A673 (cell line): Measurements from ENCODE around the gene EXOC4. TPM values are rescaled to one million over a fixed set of nuclear protein-coding genes. Genes with fewer than 3 reads are reported as not detected.

Source experiments
- BruUV-seq: library from RNA; stranded (reverse); fragments of 400-500 nt; replicated peaks from 2 replicates; lab custom pipeline; 2021; lab: Mats Ljungman, UMichigan
- CTCF ChIA-PET: fragments of 300-600 bp; sonication (Branson Sonifier 250); formaldehyde crosslinking; loops from one replicate; lab custom pipeline; 2022; ENCODE audit warnings: antibody characterized with exemption; lab: Charles Lee
- POLR2A ChIA-PET: fragments of 300-600 bp; sonication (Branson Sonifier 250); formaldehyde crosslinking; loops from one replicate; lab custom pipeline; 2022; ENCODE audit warnings: antibody characterized with exemption; ENCODE audit not compliant: low non-redundant PET; lab: Charles Lee
- DNase-seq: peaks from one replicate; pipeline ENCODE4 v3.0.0-alpha.2; 2015; ENCODE audit warnings: low spot score
- H3K27ac ChIP-seq: fragments of 200-600 bp; sonication (generic); 2 replicates; pipeline ENCODE4 v1.5.1; 2016; ENCODE audit warnings: mixed run types, low read depth, mild to moderate bottlenecking, mixed read lengths, antibody characterized with exemption, low read length; ENCODE audit not compliant: poor library complexity, severe bottlenecking
- H3K27me3 ChIP-seq: fragments of 200-600 bp; sonication (generic); replicated peaks from 2 replicates; pipeline ENCODE4 v1.6.1; 2017; ENCODE audit warnings: mixed run types, low read depth, mild to moderate bottlenecking, mixed read lengths, antibody characterized with exemption, low read length; ENCODE audit not compliant: insufficient read depth, poor library complexity
- H3K36me3 ChIP-seq: fragments of 200-600 bp; sonication (generic); 2 replicates; pipeline ENCODE4 v1.6.1; 2016; ENCODE audit warnings: mixed run types, mild to moderate bottlenecking, mixed read lengths, antibody characterized with exemption, low read length; ENCODE audit not compliant: insufficient read depth, poor library complexity, severe bottlenecking
- H3K4me1 ChIP-seq: fragments of 200-600 bp; sonication (generic); 2 replicates; pipeline ENCODE4 v1.6.1; 2017; ENCODE audit warnings: mixed run types, mild to moderate bottlenecking, mixed read lengths, antibody characterized with exemption, low read length; ENCODE audit not compliant: insufficient read depth, poor library complexity, severe bottlenecking
- H3K4me3 ChIP-seq: fragments of 200-600 bp; sonication (generic); 2 replicates; pipeline ENCODE4 v1.5.1; 2016; ENCODE audit warnings: low read depth, mixed run types, mild to moderate bottlenecking, mixed read lengths, low read length; ENCODE audit not compliant: poor library complexity, severe bottlenecking
- H3K9me3 ChIP-seq: fragments of 200-600 bp; sonication (generic); 2 replicates; pipeline ENCODE4 v1.6.1; 2016; ENCODE audit warnings: mixed run types, low read depth, mild to moderate bottlenecking, mixed read lengths, antibody characterized with exemption, low read length; ENCODE audit not compliant: poor library complexity, severe bottlenecking
- CTCF ChIP-seq: fragments of 300-800, 200-600 bp; sonication (generic); conservative IDR thresholded peaks from 2 replicates; pipeline ENCODE4 v1.5.1; 2017; ENCODE audit warnings: low read depth, mild to moderate bottlenecking, antibody characterized with exemption, low read length, moderate library complexity, mixed read lengths
- EZH2 ChIP-seq: fragments of 200-600 bp; sonication (generic); IDR thresholded peaks from 2 replicates; pipeline ENCODE4 v1.6.1; 2017; ENCODE audit warnings: borderline replicate concordance, low read depth, mild to moderate bottlenecking, mixed read lengths, antibody characterized with exemption, low read length; ENCODE audit not compliant: poor library complexity, severe bottlenecking
- intact Hi-C: fragments of 100-400 bp; cut with micrococcal nuclease; formaldehyde crosslinking; loops from one replicate; pipeline ENCODE4 v1.10.0; 2022; ENCODE audit not compliant: unreplicated experiment
- total RNA-seq: library from RNA; stranded (reverse); gene quantifications from 2 replicates; pipeline ENCODE4 v1.2.3, GENCODE V29; 2021

The EXOC4 gene
- total RNA-seq, 1 experiment from 2014 or later = 66.1 TPM

GRCh38 chr7:133754708-133755107, 501.8 kb downstream of the EXOC4 start:
- CTCF ChIA-PET = no interaction called here
- BruUV-seq = no TSS peak
- H3K27ac ChIP-seq = no peak overlapping the region
- intact Hi-C loops = no loop called here
- no peak for DNase-seq
- TF ChIP-seq EZH2 (no peak), CTCF (no peak)
- POLR2A ChIA-PET = no interaction called here
- no peaks in the 10 kb centered on the region for H3K27me3 ChIP-seq
- H3K4me1 ChIP-seq = peaks cover 15% of the 10 kb centered on the region
- no peaks in the 10 kb centered on the region for H3K9me3 ChIP-seq
- H3K4me3 ChIP-seq = no peak overlapping the region
- no peaks in the 10 kb centered on the region for H3K36me3 ChIP-seq

DNA sequence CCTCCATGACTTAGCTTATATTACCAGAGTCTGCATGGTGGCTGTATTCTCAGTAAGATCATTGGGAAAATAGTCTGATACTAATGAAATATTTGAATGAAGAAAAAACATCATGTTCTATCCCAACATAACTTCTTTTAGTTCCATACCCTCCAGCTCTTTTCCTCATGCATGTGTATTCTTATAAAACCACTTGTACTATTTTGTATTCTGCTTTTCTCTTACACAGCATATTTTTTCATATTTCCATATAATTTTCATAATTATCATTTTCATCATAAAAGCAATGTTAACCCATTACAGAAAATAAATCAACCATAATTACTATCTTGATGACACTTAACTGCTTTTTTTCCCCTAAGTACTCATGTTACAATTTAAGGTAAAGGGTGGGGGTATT, 503.0 kb downstream of the EXOC4 start:
- no TSS peak for BruUV-seq
- intact Hi-C loops = no loop called here
- Histone ChIP-seq H3K36me3 (no peaks in the 10 kb centered on the region), H3K4me1 (peaks cover 6% of the 10 kb centered on the region), H3K27me3 (no peaks in the 10 kb centered on the region), H3K27ac (no peak overlapping the region), H3K9me3 (no peaks in the 10 kb centered on the region), H3K4me3 (no peak overlapping the region)
- no peak for DNase-seq
- POLR2A ChIA-PET = interaction anchor here (0.7 kb wide), 1 partner anchor 25 kb away, joined by 3 read pairs; no protein-coding TSS in a partner anchor
- CTCF ChIA-PET = no interaction called here
- TF ChIP-seq EZH2 (no peak), CTCF (no peak)

- intact Hi-C loops = no loop called here
- no peaks in the 10 kb centered on the region for H3K36me3 ChIP-seq
- TF ChIP-seq CTCF (no peak), EZH2 (no peak)
- ChIA-PET POLR2A (no interaction called here), CTCF (no interaction called here)
- no peak overlapping the region for H3K27ac ChIP-seq
- no peaks in the 10 kb centered on the region for H3K4me1 ChIP-seq
- no peak for DNase-seq
- H3K4me3 ChIP-seq = no peak overlapping the region
- no peaks in the 10 kb centered on the region for H3K9me3 ChIP-seq
- no TSS peak for BruUV-seq
- no peaks in the 10 kb centered on the region for H3K27me3 ChIP-seq
Measured at GRCh38 chr7:133761443-133761842, 508.6 kb downstream of the EXOC4 start.
